H1 (cell line): ENCODE results near the gene SPON2. TPM values are rescaled to one million over a fixed set of nuclear protein-coding genes. Genes with fewer than 3 reads are reported as not detected.

Experiments
- CBX5 ChIP-seq: fragments of 300-800, 300-1000 bp; sonication (generic); IDR thresholded peaks from 2 replicates; pipeline ENCODE4 v1.7.1; 2016; ENCODE audit warnings: antibody characterized with exemption, low read length, low read depth
- MAFK ChIP-seq: IDR thresholded peaks from 2 replicates; pipeline ENCODE4 v1.6.1; 2012; ENCODE audit warnings: low read depth, mild to moderate bottlenecking, improper control_type of control experiment, low read length
- RAD21 ChIP-seq, 2 experiments: IDR thresholded peaks in 1 of 2; conservative IDR thresholded peaks in 1 of 2; 2 replicates each; pipeline ENCODE4 v1.6.1; 2011; ENCODE audit warnings: low read depth in 2 of 2, low read length in 2 of 2, improper control_type of control experiment in 1 of 2, inconsistent platforms in 1 of 2, mild to moderate bottlenecking in 1 of 2, moderate library complexity in 1 of 2
- SIRT6 ChIP-seq: IDR thresholded peaks from one replicate; pipeline ENCODE4 v1.7.1; 2012; ENCODE audit warnings: low read length, inconsistent platforms
- TBP ChIP-seq: IDR thresholded peaks from 2 replicates; pipeline ENCODE4 v1.6.1; 2011; ENCODE audit warnings: low read depth, low read length, improper control_type of control experiment
- ZNF274 ChIP-seq: IDR thresholded peaks from 2 replicates; pipeline ENCODE4 v1.7.0; 2012; ENCODE audit warnings: low read length, borderline replicate concordance; ENCODE audit errors: extremely low read depth
- polyA plus RNA-seq, 7 experiments: library from polyadenylated mRNA; depleted of rRNA in 3 of 7; stranded (reverse) in 5 of 7; unstranded in 2 of 7; fragments of >200 nt in 5 of 7; fragments of 200-250 nt in 2 of 7; gene quantifications; 1 replicate in 5 of 7; 2 replicates in 1 of 7; 4 replicates in 1 of 7; pipeline versions ENCODE4 v1.2.1 to v1.2.3, GENCODE V29; 2011 to 2013; ENCODE audit warnings: missing spikeins in 2 of 7, mixed read lengths in 2 of 7
- total RNA-seq: library from RNA; stranded (reverse); fragmentation: NEBNext Ultra II Directional; extraction: Animal tissue kit (Norgen Biotek cat#: 25700); gene quantifications from 2 replicates; pipeline ENCODE4 v1.2.1, GENCODE V29; 2021
- TF ChIP-seq, protein P1 (sequence below): fragments of 300-600 bp; sonication (generic); IDR thresholded peaks from 2 replicates; pipeline ENCODE4 v1.7.1; 2012; ENCODE audit warnings: low read length, moderate library complexity, mild to moderate bottlenecking, inconsistent platforms; ENCODE audit not compliant: insufficient replicate concordance

SPON2 gene
- total and polyA plus RNA-seq, 2 of the 8 experiments (the other 6 are each of a cell fraction or from before 2014, with no cell fraction given): 2.8 to 3.2 TPM

DNA sequence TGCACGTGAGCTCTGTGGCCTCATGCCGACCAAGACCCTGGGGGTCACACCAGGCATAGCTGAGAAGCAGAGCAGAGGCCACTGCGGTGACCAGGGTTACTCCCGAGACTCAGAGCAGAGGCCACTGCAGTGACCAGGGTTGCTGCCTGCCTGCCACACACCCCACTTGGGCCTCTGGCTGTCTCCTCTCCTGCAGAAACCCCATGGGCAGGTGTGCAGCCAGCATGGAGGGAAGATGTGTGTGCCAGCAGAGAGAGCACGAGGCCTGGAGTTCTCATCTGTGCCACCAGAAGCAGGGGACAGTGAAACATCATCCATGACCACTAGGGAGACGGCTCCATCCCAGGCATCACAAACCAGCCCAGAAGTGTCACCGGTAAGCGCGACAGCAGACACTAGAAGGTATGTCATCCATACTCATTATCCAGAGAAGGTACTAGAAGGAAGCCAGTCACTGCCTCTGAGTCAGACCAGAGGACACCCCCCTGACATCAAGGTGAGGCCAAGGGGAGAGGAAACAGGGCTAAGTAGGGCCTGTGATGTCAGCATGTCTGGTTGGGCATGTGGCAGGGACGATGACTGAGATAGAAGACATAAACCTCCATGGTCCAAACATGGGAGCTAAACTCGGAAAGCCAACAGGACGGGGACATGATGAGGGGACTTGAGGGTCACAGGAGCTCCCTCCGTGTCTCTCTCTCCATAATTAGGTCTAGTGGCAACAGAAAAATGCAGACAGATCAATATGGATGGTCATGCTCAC is 24.2 kb upstream of the SPON2 start (continued):
- TF ChIP-seq, protein P1, sequence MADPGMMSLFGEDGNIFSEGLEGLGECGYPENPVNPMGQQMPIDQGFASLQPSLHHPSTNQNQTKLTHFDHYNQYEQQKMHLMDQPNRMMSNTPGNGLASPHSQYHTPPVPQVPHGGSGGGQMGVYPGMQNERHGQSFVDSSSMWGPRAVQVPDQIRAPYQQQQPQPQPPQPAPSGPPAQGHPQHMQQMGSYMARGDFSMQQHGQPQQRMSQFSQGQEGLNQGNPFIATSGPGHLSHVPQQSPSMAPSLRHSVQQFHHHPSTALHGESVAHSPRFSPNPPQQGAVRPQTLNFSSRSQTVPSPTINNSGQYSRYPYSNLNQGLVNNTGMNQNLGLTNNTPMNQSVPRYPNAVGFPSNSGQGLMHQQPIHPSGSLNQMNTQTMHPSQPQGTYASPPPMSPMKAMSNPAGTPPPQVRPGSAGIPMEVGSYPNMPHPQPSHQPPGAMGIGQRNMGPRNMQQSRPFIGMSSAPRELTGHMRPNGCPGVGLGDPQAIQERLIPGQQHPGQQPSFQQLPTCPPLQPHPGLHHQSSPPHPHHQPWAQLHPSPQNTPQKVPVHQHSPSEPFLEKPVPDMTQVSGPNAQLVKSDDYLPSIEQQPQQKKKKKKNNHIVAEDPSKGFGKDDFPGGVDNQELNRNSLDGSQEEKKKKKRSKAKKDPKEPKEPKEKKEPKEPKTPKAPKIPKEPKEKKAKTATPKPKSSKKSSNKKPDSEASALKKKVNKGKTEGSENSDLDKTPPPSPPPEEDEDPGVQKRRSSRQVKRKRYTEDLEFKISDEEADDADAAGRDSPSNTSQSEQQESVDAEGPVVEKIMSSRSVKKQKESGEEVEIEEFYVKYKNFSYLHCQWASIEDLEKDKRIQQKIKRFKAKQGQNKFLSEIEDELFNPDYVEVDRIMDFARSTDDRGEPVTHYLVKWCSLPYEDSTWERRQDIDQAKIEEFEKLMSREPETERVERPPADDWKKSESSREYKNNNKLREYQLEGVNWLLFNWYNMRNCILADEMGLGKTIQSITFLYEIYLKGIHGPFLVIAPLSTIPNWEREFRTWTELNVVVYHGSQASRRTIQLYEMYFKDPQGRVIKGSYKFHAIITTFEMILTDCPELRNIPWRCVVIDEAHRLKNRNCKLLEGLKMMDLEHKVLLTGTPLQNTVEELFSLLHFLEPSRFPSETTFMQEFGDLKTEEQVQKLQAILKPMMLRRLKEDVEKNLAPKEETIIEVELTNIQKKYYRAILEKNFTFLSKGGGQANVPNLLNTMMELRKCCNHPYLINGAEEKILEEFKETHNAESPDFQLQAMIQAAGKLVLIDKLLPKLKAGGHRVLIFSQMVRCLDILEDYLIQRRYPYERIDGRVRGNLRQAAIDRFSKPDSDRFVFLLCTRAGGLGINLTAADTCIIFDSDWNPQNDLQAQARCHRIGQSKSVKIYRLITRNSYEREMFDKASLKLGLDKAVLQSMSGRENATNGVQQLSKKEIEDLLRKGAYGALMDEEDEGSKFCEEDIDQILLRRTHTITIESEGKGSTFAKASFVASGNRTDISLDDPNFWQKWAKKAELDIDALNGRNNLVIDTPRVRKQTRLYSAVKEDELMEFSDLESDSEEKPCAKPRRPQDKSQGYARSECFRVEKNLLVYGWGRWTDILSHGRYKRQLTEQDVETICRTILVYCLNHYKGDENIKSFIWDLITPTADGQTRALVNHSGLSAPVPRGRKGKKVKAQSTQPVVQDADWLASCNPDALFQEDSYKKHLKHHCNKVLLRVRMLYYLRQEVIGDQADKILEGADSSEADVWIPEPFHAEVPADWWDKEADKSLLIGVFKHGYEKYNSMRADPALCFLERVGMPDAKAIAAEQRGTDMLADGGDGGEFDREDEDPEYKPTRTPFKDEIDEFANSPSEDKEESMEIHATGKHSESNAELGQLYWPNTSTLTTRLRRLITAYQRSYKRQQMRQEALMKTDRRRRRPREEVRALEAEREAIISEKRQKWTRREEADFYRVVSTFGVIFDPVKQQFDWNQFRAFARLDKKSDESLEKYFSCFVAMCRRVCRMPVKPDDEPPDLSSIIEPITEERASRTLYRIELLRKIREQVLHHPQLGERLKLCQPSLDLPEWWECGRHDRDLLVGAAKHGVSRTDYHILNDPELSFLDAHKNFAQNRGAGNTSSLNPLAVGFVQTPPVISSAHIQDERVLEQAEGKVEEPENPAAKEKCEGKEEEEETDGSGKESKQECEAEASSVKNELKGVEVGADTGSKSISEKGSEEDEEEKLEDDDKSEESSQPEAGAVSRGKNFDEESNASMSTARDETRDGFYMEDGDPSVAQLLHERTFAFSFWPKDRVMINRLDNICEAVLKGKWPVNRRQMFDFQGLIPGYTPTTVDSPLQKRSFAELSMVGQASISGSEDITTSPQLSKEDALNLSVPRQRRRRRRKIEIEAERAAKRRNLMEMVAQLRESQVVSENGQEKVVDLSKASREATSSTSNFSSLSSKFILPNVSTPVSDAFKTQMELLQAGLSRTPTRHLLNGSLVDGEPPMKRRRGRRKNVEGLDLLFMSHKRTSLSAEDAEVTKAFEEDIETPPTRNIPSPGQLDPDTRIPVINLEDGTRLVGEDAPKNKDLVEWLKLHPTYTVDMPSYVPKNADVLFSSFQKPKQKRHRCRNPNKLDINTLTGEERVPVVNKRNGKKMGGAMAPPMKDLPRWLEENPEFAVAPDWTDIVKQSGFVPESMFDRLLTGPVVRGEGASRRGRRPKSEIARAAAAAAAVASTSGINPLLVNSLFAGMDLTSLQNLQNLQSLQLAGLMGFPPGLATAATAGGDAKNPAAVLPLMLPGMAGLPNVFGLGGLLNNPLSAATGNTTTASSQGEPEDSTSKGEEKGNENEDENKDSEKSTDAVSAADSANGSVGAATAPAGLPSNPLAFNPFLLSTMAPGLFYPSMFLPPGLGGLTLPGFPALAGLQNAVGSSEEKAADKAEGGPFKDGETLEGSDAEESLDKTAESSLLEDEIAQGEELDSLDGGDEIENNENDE: no peak
- no peak for TF ChIP-seq ZNF274
- TF ChIP-seq TBP: no peak
- no peak for TF ChIP-seq MAFK
- TF ChIP-seq CBX5: no peak
- no peak for TF ChIP-seq RAD21 (IDR thresholded peaks at IDR 0.05 in 1 of 2, conservative IDR thresholded peaks at IDR 0.05 in 1 of 2; ENCODE audit: low read depth in 2 of 2, low read length in 2 of 2)
- no peak for TF ChIP-seq SIRT6
- TF ChIP-seq, all 59 proteins: peak for 0
